Erythroblast (primary cell): ENCODE data around the gene MRGPRE.

ENCODE experiments used
- GATA1 ChIP-seq: IDR thresholded peaks from 2 replicates; pipeline ENCODE4 v1.6.1; 2011; ENCODE audit warnings: low read depth, mild to moderate bottlenecking, control low read depth, low read length, moderate library complexity
- POLR2A ChIP-seq: IDR thresholded peaks from 2 replicates; pipeline ENCODE4 v1.6.1; 2011; ENCODE audit warnings: mild to moderate bottlenecking, low read length

- no peak for TF ChIP-seq POLR2A
- no peak for TF ChIP-seq GATA1
These were observed 26.7 kb downstream of the MRGPRE start for GRCh38 chr11:3205261-3206155.
